NCI-H1694 treated with DMSO at 0.1 percent for 48 hours (cell line): ENCODE data around the gene HADH.
"Not testable (repeated sequence)": the region's sequence is repeated elsewhere in the genome, so short reads cannot be mapped to it uniquely, and the experiment has no call there.

Experiments
- DNase-seq: peaks from one replicate; lab custom pipeline; 2025; lab: John Stamatoyannopoulos, UW

HADH gene

DNA sequence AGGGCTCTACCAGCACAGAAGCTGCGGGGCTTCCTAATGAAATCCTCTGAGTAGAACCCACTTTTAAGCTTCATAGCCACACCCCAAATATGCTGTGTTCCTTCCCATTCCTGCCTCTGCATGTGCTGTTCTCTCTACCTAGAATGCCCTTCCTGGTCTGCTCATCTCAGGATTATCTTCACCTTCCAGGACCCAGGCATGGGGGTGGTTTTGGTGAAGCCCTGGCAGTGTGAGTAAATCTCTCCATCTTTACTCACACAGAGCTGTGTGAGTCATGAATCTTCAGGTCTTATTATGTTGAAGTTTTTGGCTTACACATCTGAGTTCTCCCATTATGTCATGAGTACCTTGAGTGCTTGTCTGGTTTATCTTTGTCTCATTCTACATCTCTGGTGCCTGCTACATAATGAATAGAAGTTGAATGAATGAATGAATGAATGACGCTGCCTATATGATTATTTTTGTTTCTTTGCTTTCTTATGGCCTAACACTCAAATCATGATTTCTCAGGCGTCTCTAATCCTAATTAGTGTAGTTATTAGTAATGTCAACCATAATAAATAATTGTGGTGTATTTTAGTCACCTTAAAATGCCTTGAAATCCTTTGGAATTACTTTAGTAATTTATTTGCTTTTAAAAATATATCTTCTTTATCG lies 41.9 kb downstream of the HADH start:
- no peak for DNase-seq

- DNase-seq, result no peak
These were observed 43.7 kb downstream of the HADH start for GRCh38 chr4:108033348-108033747.

DNA sequence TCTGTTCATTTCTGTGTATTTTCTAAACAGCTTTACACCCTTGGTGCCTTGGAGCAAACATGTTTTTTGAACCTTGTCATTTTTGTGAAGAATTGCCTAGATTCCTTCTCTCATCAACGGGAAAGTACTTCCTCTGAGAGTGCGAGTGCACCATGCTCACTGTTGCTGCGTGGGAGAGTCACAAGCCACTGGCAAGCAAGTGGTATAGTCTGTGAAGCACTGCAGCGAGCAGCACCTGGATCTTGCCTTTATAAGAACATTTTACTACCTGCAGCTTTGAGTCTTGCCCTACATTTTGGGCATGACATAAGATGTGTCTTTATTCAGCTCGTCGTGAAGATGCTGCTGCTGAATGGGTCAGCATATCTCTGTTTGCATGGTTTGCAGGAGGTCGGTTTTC lies 44.9 kb downstream of the HADH start:
- no peak for DNase-seq

- DNase-seq, result no peak
These were observed 46.0 kb downstream of the HADH start for GRCh38 chr4:108035691-108036090.

DNA sequence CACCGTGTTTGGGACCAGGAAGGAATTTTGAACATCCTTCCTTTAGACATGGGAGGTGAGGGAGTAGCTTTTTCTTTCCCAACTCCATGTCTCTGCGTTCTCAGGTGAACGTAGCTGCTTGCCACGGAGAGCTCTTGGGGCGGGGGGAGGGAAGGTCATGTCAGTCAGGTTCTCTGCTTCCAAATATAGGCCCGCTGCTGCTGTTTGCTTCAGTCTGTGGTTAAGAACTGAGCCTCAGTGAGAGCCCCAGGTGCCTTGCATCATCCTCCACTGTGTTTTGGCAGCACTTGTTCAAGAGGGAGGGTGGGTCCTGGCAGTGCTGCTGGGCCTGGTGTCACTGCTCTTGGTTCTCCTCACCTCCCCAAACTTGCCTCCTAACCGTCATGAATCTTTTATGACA lies 46.5 kb downstream of the HADH start:
- DNase-seq, result no peak

DNA sequence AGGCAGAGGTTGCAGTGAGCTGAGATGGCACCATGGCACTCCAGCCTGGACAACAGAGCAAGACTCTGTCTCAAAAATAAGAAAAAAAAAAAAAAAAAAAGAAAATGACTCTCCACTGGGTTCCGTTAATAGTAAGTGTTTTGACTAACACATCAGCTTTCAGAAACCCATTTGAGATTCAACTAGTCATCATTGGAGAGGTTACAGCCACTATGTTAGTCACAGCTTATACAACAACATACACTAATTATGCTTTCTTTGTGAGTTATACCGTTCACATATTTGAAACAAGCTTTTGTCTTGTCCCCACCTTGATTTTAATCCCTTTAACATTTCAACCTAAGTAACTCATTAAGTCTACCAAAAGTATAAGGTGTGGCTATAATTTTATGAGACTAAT lies 48.2 kb downstream of the HADH start:
- DNase-seq, result no peak

- DNase-seq, result no peak
These were observed 53.2 kb downstream of the HADH start for GRCh38 chr4:108042927-108043326.

GRCh38 chr4:108043526-108043925 lies 53.8 kb downstream of the HADH start:
- DNase-seq, result no peak

- no peak for DNase-seq
These were observed 55.4 kb downstream of the HADH start for GRCh38 chr4:108044951-108045686.

DNA sequence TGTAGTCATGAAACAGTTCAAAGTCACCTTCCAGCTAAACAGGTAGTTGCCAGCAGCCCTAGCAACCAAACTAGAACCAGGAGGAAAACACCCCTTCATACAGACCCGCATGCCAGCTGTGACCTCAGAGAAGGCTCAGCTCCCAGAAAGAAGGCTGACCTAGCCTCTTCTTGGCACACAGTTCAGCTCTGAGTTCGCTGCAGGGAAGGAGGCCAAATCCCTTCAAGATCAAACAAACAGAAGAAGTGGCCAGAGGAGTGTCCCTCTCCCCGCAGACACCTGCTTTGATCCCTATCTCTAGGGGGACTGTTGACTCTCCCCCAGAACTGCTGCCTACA lies 56.0 kb downstream of the HADH start:
- DNase-seq, result no peak

- no peak for DNase-seq
These were observed 57.5 kb downstream of the HADH start for GRCh38 chr4:108047199-108047598.

GRCh38 chr4:108048157-108048556 lies 58.5 kb downstream of the HADH start:
- no peak for DNase-seq

DNA sequence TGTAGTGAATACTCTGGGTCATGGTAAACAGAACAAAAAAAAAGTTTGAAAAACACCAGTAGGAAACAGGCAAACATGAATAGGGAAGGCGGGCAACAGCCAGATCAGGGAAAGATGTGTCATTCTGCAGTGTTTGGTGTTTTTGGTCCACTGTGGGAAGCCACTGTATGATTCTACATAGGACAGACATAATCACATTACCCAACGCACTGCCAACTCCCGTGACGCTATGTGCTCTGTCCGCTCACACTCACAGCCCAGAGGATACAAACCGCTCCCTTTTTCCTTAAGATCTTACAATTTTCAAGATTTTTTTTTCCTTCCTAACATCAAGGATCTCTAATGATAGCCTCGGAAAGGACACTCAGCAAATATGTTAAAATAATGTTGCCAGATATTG lies 59.3 kb downstream of the HADH start:
- DNase-seq, result no peak

DNA sequence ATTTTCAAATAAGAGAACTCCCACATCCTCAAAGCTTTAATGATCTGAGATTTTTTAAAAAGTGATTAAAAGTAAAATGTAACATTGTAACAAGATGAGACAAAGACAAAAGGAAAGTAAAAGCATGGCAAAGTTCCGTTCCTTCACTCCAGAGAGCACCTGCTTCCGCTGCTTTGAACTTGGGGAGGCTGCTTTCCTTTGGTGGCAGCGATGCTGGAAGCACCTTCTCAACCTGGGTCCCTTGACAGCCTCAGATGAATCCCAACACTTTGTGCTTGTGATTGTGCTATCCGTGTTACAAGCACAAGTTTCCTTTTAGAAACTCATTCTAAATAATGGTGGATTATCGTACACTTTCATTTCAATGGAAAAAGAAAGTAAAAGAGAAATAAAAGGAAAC lies 59.7 kb downstream of the HADH start:
- DNase-seq, result no peak

DNA sequence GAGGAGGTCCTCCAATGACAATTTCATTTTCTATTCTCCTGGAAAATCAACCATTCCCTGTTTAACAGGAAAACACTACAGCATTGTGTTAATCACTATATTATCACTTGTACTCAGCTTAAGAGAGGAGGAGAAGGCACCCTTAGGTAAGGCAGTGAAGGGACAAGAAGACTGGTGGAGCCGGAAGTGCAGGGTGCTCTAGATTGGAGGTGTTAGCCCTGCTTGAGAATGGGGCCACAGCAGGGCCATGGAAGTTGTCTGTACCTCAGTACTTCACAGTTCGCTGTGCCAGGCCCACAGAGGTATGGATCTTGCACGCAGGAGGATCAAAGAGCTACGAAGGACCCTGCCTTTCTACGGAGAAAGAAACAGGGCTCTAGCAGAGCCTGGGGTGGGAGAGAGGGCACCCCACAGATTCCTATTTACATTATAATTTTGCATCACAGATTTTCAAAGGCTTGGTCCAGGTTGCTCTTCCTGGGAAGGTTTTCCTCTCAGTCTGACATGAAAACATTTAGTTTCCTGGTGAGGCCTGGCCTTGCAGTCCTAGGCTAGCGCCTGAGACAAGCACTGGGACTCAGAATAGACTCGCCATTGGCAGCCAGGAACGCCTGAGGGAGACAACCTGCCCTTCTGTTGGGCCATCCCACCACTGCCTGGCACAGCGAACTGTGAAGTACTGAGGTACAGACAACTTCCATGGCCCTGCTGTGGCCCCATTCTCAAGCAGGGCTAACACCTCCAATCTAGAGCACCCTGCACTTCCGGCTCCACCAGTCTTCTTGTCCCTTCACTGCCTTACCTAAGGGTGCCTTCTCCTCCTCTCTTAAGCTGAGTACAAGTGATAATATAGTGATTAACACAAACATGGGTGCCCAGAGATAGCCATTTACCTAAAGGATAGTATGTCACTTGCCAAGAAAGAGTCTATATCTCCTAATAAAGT lies 60.8 kb downstream of the HADH start:
- not testable (repeated sequence) for DNase-seq

- no peak for DNase-seq
These were observed 61.7 kb downstream of the HADH start for GRCh38 chr4:108051343-108051742.

DNA sequence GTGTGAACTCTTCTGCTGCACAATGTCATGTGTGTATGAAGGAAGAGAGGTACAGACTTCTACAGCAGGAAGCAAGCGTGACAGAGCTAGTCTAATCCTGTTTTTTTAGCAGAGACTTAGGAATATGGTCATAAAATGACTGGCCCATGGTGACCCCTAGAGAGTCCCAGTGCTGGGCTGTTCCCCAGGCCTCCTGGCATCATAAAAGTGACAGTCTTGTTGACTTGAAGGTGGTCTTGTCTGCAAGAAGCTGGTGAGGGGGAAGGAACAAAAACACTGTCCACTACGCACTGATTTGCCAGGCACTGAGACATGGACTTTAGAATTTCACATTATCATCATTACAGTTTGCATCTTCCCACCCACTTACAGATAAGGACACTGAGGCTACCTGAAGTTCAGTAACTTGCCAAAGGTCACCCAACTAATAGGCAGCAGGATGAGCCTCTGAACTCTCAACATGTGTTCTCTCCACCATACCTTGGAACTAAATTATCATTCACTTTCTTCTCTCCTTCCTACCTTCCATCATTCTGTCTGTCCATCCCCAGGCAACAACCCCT lies 63.0 kb downstream of the HADH start:
- DNase-seq, result no peak

GRCh38 chr4:108053251-108053711 lies 63.6 kb downstream of the HADH start:
- no peak for DNase-seq

GRCh38 chr4:108054025-108054638 lies 64.4 kb downstream of the HADH start:
- no peak for DNase-seq

GRCh38 chr4:108055787-108056186 lies 66.1 kb downstream of the HADH start:
- no peak for DNase-seq

- no peak for DNase-seq
These were observed 66.7 kb downstream of the HADH start for GRCh38 chr4:108056418-108056817.
